Calu3 (cell line): ENCODE measurements around the gene COX14. TPM values are rescaled to one million over a fixed set of nuclear protein-coding genes. Genes with fewer than 3 reads are reported as not detected.

ENCODE experiments used
- BruUV-seq: library from RNA; stranded (reverse); fragments of 400-500 nt; replicated peaks from 2 replicates; lab custom pipeline; 2021; lab: Mats Ljungman, UMichigan
- CTCF ChIA-PET: fragments of 300-600 bp; sonication (Branson Sonifier 250); formaldehyde crosslinking; loops from one replicate; lab custom pipeline; 2022; ENCODE audit warnings: antibody characterized with exemption; lab: Charles Lee
- DNase-seq: peaks from one replicate; pipeline ENCODE4 v3.0.0; 2022
- H3K27ac Mint-ChIP-seq: one replicate; pipeline ENCODE4 v1.8.0; 2022; ENCODE audit warnings: mixed read lengths; ENCODE audit not compliant: unreplicated experiment
- H3K27me3 Mint-ChIP-seq: one replicate; pipeline ENCODE4 v1.8.0; 2022; ENCODE audit warnings: mixed read lengths; ENCODE audit not compliant: unreplicated experiment
- H3K36me3 Mint-ChIP-seq: one replicate; pipeline ENCODE4 v1.8.0; 2022; ENCODE audit warnings: mild to moderate bottlenecking, moderate library complexity, mixed read lengths; ENCODE audit not compliant: insufficient read depth, unreplicated experiment
- H3K4me1 Mint-ChIP-seq: one replicate; pipeline ENCODE4 v1.8.0; 2022; ENCODE audit warnings: mild to moderate bottlenecking, low read depth, mixed read lengths; ENCODE audit not compliant: unreplicated experiment
- H3K4me3 Mint-ChIP-seq: one replicate; pipeline ENCODE4 v1.8.0; 2022; ENCODE audit warnings: mild to moderate bottlenecking, low read depth, moderate library complexity, mixed read lengths; ENCODE audit not compliant: unreplicated experiment
- H3K9me3 Mint-ChIP-seq: one replicate; pipeline ENCODE4 v1.8.0; 2022; ENCODE audit warnings: low read depth, mixed read lengths; ENCODE audit not compliant: unreplicated experiment
- CTCF ChIP-seq: fragments of 200-600 bp; IDR thresholded peaks from one replicate; pipeline ENCODE4 v1.8.0; 2022; ENCODE audit warnings: antibody characterized with exemption; ENCODE audit not compliant: unreplicated experiment
- intact Hi-C: fragments of 100-400 bp; cut with micrococcal nuclease; formaldehyde crosslinking; loops from one replicate; pipeline ENCODE4 v1.10.0; 2022; ENCODE audit not compliant: unreplicated experiment
- total RNA-seq: library from RNA; stranded (reverse); gene quantifications from 2 replicates; pipeline ENCODE4 v1.2.3, GENCODE V29; 2022

COX14 gene
- total RNA-seq, 1 experiment from 2014 or later, result 37.1 TPM

- Mint-ChIP-seq H3K9me3 (no peaks in the 10 kb centered on the region), H3K27me3 (peaks cover 19% of the 10 kb centered on the region), H3K36me3 (peaks cover 22% of the 10 kb centered on the region), H3K4me1 (peaks cover 12% of the 10 kb centered on the region), H3K27ac (no peak overlapping the region), H3K4me3 (no peak overlapping the region)
- CTCF ChIA-PET, result interaction anchor here (0.6 kb wide), 1 partner anchor 284 kb away, joined by 3 read pairs; no protein-coding TSS in a partner anchor
- no peak for TF ChIP-seq CTCF
- intact Hi-C loops, result no loop called here
- BruUV-seq, result no TSS peak
- no peak for DNase-seq
Measured at GRCh38 chr12:50109319-50109718, 2.7 kb upstream of the COX14 start.

- peak overlapping the region; percentile 18 for H3K4me3 Mint-ChIP-seq
- H3K27ac Mint-ChIP-seq, result peak overlapping the region; percentile 70
- intact Hi-C loops, result no loop called here
- H3K27me3 Mint-ChIP-seq, result peaks cover 10% of the 10 kb centered on the region
- TF ChIP-seq CTCF, result no peak
- peaks cover 23% of the 10 kb centered on the region for H3K36me3 Mint-ChIP-seq
- CTCF ChIA-PET, result interaction anchor here (0.9 to 2.6 kb wide), 5 partner anchors 8 to 92 kb away, joined by 3 to 8 read pairs (median 3); partner anchors contain the start of gene SMARCD1
- no peaks in the 10 kb centered on the region for H3K9me3 Mint-ChIP-seq
- H3K4me1 Mint-ChIP-seq, result peaks cover 11% of the 10 kb centered on the region
- no peak for DNase-seq
- no TSS peak for BruUV-seq
Measured at GRCh38 chr12:50110127-50110761, 1.8 kb upstream of the COX14 start.

- CTCF ChIA-PET, result interaction anchor here (0.6 to 2.6 kb wide), 12 partner anchors 9 to 657 kb away, joined by 3 to 9 read pairs (median 4); partner anchors contain the start of genes DIP2B, FAM186A, SMARCD1 and TMBIM6
- H3K27ac Mint-ChIP-seq, result peak overlapping the region; percentile 70
- H3K9me3 Mint-ChIP-seq, result no peaks in the 10 kb centered on the region
- peaks cover 29% of the 10 kb centered on the region for H3K36me3 Mint-ChIP-seq
- no peak for TF ChIP-seq CTCF
- peaks cover 4% of the 10 kb centered on the region for H3K27me3 Mint-ChIP-seq
- intact Hi-C loops, result no loop called here
- H3K4me3 Mint-ChIP-seq, result peak overlapping the region; percentile 18
- peaks cover 11% of the 10 kb centered on the region for H3K4me1 Mint-ChIP-seq
- peak; percentile 32 for DNase-seq
- BruUV-seq, result no TSS peak
Measured at GRCh38 chr12:50110762-50111351, 1.2 kb upstream of the COX14 start.

GRCh38 chr12:50111395-50111692 is 692 bp upstream of the COX14 start:
- no peak for TF ChIP-seq CTCF
- peak overlapping the region; percentile 98 for H3K4me3 Mint-ChIP-seq
- H3K4me1 Mint-ChIP-seq, result peaks cover 11% of the 10 kb centered on the region
- intact Hi-C loops, result no loop called here
- CTCF ChIA-PET, result interaction anchor here (0.6 to 2.6 kb wide), 15 partner anchors 9 to 657 kb away, joined by 3 to 10 read pairs (median 5); partner anchors contain the start of genes CERS5, DIP2B, FAM186A and SMARCD1
- no TSS peak for BruUV-seq
- no peaks in the 10 kb centered on the region for H3K27me3 Mint-ChIP-seq
- no peaks in the 10 kb centered on the region for H3K9me3 Mint-ChIP-seq
- peaks cover 32% of the 10 kb centered on the region for H3K36me3 Mint-ChIP-seq
- no peak for DNase-seq
- peak overlapping the region; percentile 98 for H3K27ac Mint-ChIP-seq
